HG03521 (cell line): ENCODE measurements around the gene NFATC1.

Experiments
- ATAC-seq: cut with Tn5 transposase; IDR thresholded peaks from one replicate; pipeline ENCODE4 v1.9.1; 2021; ENCODE audit warnings: mild to moderate bottlenecking, moderate library complexity; ENCODE audit not compliant: unreplicated experiment

Gene NFATC1

DNA sequence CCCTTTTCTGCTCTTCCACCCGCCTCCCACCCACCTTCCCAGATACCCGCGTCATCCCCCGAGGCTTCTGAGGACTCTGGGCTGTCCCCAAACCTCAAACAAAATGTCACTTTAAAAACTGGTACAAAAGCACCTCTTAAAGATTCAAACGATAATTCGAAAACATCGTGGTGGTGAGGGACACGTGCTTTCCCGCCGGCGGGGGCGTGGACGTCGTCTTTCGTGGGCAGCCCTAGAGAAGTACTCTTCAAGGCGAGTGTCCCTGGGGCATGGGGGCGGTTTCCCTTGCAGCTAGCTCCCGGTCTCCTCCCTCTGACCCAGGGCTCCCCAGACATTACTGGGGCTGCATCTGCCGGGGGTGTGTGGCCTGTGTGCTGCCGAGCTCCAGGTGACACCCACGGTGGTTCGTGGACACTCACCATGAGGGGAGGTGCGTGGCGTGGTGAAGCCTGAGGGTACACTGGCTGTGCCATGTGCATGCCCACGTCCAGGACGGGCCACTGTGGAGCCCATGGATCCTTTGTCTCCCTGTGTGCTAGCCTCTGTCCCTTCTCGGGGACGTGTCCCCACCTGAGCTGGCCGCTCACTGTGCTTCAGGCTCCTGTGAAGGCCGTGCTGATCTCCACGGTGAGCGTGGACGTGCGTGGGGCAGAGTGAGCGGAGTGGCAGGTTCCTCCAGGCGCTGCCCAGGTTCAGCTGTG lies 117.8 kb downstream of the NFATC1 start:
- no peak for ATAC-seq

DNA sequence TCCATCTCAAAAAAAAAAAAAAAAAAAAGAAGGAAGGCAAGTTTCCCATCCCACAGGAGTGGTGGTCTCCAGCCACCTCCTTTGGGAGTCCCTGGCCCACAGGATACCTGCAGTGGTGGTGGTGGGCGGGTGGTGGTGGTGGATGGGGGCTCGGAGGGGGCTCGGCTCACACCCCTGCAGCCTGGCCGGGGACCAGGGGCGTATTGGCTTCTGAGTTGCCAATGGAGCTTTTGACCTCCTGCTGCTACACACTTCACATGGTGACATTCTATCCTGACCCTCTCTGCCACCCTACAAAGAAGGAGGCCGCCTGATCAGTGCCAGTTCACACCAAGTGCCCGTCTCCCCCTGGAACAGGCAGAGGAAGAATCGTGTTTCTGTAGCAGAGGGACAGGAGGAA lies 119.6 kb downstream of the NFATC1 start:
- no peak for ATAC-seq

DNA sequence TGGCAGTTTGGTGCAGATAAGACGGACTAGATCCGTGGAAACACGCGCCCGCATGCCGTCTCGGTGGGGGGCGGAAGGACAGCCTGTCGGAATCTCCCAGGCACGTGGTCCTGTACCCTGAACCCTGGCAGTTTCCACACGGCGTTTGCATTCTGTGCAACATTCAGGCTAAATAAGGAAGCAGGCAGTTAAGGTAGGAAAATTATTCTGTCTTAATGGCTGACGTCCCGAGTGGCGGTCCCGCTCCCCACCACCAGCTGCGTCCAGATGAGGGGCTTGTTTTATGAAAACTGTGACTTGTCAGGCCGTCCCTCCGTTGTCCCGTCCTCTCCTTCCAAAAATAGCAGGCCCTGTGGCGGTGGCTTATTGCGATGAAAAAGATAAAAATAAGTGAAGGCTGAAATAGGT lies 120.2 kb downstream of the NFATC1 start:
- ATAC-seq: no peak

DNA sequence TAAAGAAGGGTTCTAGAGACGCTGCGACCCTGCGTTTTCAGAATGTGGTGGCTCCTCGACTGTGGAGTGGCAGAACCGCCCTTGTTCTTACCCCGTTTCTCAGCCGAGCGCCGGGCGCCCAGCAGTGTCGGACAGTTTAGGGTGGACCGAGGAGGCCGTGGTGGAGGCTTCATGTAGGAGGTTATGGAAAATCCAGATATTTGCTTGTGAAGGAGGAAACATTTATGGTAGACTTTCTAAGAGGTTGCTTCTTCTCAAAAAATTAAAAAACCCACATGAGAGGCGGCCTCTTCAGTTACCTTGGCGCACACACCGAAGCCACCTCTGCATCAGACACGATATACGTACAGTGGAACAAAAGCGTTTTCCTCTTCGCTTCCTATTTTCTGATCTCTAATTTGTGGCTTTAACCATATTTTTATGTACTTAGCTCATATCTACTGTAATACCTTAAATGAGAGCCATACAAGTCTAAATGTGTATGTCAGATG lies 120.8 kb downstream of the NFATC1 start:
- no peak for ATAC-seq

DNA sequence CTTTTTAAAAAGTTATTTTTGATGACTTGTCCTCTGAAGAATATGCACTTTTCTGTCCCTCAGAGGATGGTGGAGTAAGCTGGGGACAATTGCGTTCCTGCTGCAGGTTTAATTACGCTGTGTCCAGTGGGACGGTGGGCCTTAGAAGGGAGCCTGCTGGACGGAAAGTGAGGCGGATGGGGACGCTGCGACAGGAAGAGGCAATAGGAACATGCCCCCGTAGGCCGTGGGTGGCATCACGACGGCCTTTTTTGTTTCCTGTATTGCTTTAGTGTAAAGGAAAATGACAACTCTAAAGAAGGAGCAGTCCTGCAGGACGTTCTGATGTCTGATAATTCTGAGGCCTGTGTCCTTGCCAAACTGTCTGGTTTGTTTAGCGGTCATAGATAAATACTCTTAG lies 121.6 kb downstream of the NFATC1 start:
- no peak for ATAC-seq

DNA sequence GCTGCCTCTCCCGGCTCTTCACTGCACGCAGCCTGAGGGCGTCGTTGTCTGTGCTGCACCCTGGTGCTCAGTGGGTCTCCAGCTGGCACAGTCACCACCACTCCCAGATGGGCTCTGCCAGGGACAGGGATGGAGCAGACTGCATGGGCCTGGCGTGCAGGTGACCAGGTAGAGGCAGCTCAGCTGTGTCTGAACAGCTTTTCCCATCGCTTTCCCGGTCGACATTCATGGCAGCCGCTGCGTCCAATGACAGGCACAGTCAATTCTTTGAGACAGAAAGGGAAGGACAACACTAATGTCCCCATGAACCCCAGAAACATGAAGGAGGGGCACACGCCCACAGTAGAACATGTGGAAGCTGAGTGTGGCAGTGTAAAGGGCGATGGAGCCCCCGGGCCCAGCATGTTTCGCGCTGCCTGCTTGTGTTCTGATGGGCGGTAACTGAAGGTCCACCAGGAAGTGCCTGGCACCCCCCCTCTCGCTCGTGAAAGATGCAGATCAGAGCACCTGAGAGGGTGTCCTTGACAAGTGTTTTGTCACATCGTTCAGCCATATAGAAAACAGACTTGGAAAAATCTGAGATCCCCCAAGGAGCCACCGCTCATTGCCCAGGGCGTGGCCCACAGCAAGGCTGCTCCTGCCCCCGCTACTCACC lies 122.4 kb downstream of the NFATC1 start:
- ATAC-seq: no peak

DNA sequence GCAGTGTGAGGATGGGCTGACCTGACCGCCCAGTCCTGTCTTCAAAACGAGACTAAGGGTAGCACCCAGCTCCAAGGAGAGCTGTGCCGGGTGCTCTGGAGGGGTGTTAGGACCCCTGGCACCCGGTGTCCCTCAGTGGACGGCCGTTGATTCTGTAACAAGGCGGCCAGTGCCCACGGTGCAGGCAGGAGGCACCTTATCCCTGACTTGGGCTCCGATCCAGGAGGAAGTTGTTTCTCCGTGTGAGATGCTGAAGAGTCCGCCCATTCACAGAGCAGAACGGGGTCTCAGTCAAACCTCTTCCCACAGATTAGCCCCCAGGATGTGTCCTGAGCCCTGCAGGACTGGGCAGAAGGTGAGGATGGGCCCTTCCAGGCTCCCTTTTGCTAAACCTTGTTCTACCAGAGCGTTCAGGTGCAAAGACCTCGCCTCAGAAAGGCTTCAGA lies 123.0 kb downstream of the NFATC1 start:
- no peak for ATAC-seq

DNA sequence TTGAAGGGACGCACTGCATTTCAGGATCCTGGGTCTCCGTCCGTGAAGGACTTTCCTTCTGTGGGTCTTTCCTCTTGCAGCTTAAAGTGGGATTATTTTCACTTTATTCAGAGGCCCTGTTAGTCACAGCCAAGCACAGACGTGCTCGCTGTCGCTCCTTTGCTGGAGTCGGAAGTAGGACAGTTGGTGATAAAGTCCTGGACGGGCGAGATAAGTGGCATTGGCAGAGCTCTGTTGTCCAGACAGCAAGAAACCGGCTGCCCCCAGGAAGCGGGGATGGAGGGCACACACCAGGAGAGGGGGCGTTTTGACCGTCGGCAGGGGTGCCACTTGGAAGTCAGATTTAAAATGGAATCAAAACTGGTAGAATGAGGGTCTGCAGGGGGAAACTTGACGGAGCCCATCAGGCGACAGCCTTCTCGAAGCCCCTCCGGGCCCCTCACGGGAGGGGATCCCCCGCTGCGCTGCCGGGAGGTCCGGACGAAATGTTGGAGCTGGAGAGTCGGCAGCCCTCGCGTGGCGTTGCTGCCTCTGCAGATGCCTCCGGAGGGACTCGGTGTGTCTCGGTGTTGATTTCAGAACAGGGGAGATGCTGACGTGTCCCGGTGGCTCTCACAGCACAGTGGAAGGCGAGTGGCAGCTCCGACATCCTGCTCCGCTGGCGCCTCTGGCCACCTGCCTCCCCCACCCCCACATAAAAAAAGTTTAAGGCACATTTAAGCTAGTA lies 124.2 kb downstream of the NFATC1 start:
- no peak for ATAC-seq

DNA sequence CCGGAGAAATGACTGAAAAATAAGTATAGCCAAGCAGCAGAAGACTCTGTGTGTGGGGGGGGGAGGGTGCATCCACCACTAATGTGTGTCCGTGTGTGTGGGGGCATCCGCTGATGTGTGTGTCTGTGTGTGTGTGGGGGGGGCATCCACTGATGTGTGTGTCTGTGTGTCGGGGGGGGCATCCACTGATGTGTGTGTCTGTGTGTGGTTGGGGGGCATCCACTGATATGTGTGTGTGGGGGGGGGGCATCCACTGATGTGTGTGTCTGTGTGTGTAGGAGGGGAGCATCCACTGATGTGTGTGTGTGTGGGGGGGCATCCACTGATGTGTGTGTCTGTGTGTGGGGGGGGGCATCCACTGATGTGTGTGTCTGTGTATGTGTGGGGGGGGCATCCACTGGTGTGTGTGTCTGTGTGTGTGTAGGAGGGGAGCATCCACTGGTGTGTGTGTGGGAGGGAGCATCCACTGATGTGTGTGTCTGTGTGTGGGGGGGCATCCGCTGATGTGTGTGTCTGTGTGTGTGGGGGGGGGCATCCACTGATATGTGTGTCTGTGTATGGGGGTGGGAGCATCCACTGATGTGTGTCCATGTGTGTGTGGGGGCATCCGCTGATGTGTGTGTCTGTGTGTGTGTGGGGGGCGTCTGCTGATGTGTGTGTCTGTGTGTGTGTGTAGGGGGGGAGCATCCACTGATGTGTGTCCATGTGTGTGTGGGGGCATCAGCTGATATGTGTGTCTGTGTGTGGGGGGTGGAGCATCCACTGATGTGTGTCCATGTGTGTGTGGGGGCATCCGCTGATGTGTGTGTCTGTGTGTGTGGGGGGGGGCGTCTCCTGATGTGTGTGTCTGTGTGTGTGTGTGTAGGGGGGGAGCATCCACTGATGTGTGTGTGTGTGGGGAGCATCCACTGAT lies 125.0 kb downstream of the NFATC1 start:
- ATAC-seq: no peak

DNA sequence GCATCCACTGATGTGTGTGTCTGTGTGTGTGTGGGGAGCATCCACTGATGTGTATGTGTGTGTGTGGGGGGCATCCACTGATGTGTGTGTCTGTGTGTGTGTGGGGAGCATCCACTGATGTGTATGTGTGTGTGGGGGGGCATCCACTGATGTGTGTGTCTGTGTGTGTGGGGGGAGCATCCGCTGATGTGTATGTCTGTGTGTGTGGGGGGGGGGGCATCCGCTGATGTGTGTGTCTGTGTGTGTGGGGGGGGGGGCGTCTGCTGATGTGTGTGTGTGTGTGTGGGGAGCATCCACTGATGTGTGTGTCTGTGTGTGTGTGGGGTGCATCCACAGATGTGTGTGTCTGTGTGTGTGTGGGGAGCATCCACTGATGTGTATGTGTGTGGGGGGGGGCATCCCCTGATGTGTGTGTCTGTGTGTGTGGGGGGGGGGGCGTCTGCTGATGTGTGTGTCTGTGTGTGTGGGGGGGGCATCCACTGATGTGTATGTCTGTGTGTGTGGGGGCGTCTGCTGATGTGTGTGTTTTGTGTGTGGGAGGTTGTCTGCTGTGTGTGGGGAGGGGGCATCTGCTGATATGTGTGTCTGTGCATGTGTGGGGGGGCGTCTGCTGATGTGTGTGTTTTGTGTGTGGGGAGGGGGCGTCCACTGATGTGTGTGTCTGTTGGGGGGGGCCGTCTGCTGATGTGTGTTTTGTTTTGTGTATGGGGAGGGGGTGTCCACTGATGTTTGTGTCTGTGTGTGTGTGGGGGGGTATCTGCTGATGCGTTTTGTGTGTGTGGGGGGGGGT lies 125.9 kb downstream of the NFATC1 start:
- no peak for ATAC-seq

DNA sequence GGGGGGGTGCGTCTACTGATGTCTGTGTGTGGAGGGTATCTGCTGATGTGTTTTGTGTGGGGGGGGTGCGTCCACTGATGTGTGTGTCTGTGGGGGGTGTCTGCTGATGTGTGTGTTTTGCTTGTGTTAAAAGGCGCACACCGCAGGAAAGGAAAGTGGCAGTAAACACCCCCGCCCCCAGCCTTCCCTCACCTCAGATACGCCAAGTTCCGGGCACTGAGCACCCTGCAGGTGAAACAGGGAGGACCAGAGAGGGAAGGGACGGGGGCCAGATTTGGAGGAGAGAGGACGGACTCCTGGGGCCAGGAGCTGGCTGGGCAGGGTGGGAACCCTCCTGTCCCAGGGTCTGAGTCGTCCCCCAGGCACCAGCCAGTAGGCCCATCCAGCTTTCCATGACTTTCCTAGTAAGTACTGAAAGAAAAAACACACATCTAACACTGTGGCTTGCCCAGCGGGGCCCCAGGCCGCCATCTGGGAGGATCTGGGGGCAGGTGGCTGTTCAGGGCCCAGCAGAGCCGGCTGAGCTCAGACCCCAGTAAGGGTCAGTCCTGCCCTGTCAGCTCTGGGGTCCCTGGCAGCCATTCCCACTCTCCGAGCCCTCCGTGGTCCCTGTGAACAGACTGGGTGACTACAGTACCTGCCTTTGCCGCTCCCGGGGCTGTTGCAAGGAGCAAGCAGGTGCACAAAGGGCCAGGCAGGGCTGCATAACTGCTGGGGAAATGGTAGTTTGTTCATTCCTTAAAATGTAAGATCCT lies 126.9 kb downstream of the NFATC1 start:
- ATAC-seq: no peak

DNA sequence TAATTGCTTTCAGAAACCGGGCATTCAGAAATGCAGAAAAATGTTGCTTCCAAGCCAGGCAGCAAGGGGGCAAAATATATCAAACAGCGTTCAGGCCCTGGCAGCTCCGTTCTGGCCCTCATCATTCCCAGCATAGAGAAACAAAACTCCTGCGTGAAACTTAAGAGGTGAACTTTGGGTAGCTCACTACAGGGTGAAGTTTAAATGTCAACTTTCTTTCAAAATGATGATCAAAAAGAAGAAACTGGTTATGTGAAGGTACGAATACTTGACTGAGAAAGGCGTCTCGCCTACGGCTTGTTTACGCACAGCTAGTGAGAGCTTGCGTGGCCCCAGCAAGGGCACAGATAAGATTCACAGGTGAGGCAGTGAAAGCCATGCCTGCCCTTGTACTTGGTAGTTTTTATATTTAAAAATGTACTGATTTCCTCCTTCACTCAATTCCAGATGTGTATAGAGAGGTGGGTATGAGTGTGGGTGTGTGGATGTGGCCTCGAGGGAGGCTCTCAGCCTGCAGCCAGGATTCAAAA lies 127.5 kb downstream of the NFATC1 start:
- peak; percentile 17 for ATAC-seq

DNA sequence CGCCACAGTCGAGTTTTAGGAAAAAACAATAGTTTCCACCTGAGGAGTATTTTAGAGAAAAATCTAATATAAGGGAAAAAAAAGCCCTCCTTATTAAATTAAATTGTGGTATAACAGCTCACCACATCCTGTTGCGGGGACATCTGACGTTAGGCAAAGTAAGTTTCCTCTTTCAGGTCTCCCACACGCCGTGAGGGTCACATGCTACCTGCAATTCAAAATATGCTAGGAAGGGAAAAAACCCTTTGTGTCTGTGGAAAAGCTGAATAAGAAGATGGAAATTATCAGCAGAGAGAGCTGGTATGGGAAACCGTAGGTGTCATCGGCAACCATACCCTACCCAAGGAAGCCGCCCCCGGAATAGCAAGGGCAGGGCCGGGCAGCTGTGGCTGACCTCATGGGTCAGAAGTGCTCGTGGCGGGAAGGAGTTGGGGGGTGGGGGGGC lies 128.0 kb downstream of the NFATC1 start:
- peak; percentile 48 for ATAC-seq

DNA sequence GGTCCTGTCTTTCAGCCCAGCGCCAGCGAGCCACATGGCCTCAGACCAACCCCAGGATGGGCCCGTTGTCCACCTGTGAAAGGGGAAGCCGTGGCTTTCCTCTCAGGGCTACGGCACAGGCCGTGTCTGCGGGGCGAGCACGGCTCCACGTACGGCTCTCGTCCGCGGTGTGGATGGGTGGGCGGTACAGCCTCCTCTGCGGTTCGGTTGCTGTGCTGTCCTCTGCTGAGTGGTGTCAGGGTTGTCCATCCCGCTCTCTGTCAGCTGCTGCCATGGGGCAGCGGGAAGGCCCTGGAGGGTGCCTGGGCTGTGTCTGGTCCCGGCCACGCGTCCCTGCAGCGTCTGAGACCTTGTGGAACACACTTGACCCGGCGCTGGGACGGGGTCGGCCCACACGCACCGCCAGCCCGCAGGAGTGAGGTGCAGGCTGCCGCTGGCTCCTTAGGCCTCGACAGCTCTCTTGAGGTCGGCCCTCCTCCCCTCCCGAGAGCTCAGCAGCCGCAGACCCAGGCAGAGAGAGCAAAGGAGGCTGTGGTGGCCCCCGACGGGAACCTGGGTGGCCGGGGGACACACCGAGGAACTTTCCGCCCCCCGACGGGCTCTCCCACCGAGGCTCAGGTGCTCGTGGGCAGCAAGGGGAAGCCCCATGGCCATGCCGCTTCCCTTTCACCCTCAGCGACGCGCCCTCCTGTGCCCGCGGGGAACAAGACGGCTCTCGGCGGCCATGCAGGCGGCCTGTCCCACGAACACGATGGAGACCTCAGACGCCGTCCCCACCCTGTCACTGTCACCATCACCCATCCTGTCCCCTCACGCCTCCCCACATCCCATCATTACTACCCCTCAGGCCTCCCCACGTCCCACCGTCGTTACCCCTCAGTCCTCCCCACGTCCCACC lies 128.7 kb downstream of the NFATC1 start:
- ATAC-seq: peak; percentile 29

DNA sequence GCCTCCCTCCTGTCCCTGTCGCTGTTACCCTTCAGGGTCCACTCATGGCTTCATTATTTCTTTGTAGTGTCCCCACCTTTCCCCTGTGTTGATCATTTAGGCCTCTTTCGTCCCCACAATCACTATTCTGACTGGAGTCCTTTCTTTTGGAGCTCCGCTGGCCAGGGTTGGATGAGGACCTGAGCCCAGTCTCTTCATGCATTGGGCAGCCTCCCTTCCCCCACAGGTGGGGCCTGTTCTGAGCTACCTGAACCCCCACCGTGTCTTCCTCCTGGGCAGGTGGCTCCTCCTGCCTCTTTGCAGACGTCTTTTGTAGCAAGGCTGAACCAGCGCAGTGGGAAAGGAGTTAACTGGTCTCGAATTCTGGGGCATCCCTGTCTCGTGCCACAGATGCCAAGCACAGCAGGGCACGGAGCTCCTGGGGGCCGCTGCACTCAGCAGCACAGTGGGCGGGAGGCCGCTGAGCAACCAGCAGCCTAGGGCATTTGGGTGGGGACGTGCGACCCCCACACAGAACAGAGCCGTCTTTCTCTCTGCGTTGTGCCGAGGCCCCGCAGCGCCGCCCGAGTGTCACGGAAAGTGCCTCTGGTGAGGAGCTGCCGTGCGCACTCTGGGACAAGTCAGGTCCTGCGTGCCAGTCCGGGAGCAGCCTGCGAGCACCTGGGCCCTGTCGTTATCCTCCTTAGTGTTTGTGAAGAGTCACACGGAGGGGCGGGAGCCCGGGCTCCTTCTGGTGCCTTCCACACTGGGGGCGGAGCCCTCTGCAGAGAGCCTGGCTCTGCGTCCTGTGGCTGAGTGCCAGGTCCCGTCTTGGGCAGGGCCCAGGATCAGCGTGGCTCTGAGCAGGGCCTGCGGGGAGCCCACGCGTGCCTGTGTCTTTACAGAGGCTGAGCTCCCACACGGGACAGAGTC lies 130.1 kb downstream of the NFATC1 start:
- no peak for ATAC-seq

DNA sequence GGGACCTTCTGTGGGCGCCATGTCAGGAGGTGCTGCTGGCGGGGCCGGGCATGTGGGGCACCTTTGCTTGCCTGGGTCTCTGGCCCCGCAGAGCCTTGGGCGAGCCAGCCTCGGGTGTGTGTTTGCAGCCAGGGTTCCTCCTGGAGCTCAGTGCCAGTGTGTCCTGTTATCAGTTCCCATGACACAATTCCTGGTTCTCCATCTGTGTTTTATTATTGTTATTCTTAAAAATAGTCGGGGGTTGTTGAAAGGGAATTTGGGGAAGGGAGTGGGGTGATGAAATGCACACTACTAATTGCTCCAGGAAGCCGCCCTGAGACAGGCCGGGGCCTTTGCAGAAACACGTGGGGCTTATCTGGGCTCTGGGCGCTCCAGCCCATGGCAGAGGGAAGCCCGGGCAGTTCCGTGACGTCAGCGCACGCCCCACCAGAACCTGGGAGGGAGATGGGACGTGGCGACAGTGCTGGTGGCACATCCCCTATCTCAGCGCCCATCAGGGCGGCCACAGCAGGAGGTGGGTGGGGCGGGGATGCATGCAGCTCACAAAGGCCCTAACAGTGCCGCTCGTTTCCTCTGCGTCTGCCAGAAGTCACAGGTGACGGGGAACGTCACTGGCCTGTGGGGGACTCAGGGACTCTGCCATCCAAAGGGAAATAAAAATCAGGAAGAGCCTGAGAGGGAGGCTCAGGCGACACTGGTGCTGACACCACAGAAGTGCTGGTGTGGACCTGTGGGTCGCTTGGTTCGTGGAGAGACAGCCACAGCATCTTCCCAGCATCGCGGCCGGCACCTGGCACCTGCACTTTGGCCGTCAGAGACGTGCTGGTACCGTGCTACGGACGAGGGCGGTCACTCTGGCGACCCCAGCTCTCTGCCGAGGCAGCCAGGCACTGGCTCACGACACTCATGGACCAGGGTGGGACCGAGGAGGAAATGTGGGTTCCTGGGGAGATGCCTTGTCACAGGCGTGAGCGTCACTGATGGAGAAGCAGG lies 131.0 kb downstream of the NFATC1 start:
- no peak for ATAC-seq
